Measurements from ENCODE around the gene SUFU. TPM values are rescaled to one million over a fixed set of nuclear protein-coding genes. Genes with fewer than 3 reads are reported as not detected.

Gene SUFU
- total RNA-seq, 1 donor from 2014 or later, result 11.5 TPM

DNA sequence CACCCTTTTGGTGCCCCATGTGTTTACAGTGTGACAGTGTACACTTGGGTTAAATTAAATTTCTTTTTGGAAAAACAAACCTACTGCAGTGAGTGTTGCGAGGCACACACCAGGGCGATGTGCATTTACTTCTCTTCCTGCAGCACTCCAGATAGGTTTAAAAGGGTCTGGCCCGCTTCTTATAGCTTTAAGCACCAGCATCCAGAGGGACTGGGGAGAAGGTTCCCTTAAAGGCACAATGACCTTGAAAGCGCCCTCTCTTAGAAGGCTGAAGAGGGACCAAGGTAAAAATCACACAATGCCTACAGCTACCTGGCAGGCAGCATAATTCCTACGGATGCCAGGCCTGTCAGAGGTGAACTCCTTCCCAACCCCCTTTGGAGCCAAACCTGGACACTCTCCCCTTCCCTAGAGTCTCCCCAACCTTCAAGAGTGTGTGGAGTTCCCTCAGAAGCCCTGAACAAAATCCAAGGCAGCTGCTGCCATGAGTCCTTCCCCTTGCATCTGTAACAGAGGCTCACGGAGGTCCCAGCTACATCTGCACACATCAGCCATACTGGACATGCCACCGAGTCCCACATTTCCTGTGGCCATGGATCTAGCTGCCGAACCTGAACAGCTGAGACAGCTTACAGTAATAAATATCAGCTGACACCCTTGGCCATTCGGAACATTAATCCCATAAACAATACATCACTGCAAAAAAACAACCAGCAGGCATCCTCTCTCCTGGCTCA is 173.7 kb downstream of the SUFU start:
- Mint-ChIP-seq H3K27me3 (ENCODE audit: insufficient read depth, low read depth) (no peaks in the 10 kb centered on the region), H3K27ac (peak overlapping the region; percentile 90), H3K9me3 (no peaks in the 10 kb centered on the region), H3K4me1 (peaks cover 92% of the 10 kb centered on the region), H3K36me3 (peaks cover 11% of the 10 kb centered on the region), H3K4me3 (peak overlapping the region; percentile 74)
- no peaks in the 10 kb centered on the region for H3K27me3 ChIP-seq
- no peak for DNase-seq (ENCODE audit: low spot score)
- no peaks in the 10 kb centered on the region for H3K9me3 ChIP-seq (ENCODE audit: low read depth)
- peaks cover 67% of the 10 kb centered on the region for H3F3A ChIP-seq (ENCODE audit: low read depth)
- H3K27ac ChIP-seq, result no peak overlapping the region
- H4K20me1 ChIP-seq (ENCODE audit: low read depth), result peaks cover 52% of the 10 kb centered on the region
- H2AFZ ChIP-seq (replicated peaks), result no peak overlapping the region
- no peaks in the 10 kb centered on the region for H3K36me3 ChIP-seq
- H3K79me2 ChIP-seq (ENCODE audit: low read depth), result no peaks in the 10 kb centered on the region
- H3K4me1 ChIP-seq, result peaks cover 66% of the 10 kb centered on the region
- no peak overlapping the region for H3K4me3 ChIP-seq
- peak overlapping the region; percentile 73 for H3K4me2 ChIP-seq
- TF ChIP-seq EZH2 (IDR thresholded peaks at IDR 0.05) (no peak), EZH2phosphoT487 (IDR thresholded peaks at IDR 0.05) (no peak)
- TF ChIP-seq, protein P1, sequence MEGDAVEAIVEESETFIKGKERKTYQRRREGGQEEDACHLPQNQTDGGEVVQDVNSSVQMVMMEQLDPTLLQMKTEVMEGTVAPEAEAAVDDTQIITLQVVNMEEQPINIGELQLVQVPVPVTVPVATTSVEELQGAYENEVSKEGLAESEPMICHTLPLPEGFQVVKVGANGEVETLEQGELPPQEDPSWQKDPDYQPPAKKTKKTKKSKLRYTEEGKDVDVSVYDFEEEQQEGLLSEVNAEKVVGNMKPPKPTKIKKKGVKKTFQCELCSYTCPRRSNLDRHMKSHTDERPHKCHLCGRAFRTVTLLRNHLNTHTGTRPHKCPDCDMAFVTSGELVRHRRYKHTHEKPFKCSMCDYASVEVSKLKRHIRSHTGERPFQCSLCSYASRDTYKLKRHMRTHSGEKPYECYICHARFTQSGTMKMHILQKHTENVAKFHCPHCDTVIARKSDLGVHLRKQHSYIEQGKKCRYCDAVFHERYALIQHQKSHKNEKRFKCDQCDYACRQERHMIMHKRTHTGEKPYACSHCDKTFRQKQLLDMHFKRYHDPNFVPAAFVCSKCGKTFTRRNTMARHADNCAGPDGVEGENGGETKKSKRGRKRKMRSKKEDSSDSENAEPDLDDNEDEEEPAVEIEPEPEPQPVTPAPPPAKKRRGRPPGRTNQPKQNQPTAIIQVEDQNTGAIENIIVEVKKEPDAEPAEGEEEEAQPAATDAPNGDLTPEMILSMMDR (IDR thresholded peaks at IDR 0.05), result no peak
- no peak overlapping the region for H3K9ac ChIP-seq

DNA sequence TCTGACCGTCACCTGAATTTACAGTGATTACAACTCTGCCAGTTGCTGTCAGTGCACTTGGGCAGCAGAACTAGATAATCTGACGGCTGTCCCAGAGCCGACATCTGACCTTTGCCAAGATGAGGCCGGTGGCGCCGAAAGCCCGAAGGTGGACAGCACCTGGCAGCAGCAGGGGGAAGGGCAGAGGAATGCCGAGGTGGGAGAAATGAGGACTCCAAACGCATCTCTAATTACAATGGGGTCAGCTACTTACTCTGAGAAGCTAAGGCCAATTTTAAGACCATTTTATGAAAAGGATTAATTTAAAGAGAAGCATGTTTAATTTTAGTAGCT is 174.3 kb downstream of the SUFU start:
- TF ChIP-seq, protein P1 (IDR thresholded peaks at IDR 0.05), result no peak
- no peak for TF ChIP-seq EZH2phosphoT487 (IDR thresholded peaks at IDR 0.05)
- no peak for TF ChIP-seq EZH2 (IDR thresholded peaks at IDR 0.05)

DNA sequence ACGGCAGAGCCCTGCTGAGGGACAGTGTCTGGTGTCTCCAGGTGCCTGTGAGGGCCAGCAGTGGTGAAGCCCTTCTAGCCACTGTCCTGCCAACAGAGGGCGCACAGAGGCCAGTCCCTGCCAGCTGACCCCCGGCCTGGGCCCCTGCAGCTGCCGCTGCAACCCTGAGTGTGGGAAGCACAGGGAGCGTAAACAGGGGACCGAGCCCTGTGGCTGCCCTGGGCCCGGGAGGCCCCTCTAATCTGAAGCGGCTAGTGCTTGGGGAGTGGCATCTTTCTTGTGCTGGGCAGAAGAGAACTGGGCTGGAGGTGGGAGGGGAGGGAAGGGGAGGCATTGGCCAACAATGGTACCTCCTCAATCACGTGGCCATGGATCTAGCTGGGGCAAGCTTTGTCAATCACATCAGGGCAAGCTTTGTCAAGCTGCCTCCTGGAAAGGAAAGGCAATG is 175.1 kb downstream of the SUFU start:
- Mint-ChIP-seq H3K4me3 (peak overlapping the region; percentile 67), H3K27me3 (ENCODE audit: insufficient read depth, low read depth) (no peaks in the 10 kb centered on the region), H3K36me3 (peaks cover 17% of the 10 kb centered on the region), H3K9me3 (no peaks in the 10 kb centered on the region), H3K4me1 (peaks cover 79% of the 10 kb centered on the region), H3K27ac (peak overlapping the region; percentile 95)
- peak; percentile 92 for DNase-seq (ENCODE audit: low spot score)
- no peak for TF ChIP-seq EZH2phosphoT487 (IDR thresholded peaks at IDR 0.05)
- TF ChIP-seq, protein P1 (IDR thresholded peaks at IDR 0.05), result peak; percentile 82
- peaks cover 55% of the 10 kb centered on the region for H3F3A ChIP-seq (ENCODE audit: low read depth)
- no peaks in the 10 kb centered on the region for H3K9me3 ChIP-seq (ENCODE audit: low read depth)
- no peak overlapping the region for H3K9ac ChIP-seq
- H3K4me2 ChIP-seq, result peak overlapping the region; percentile 68
- H3K4me1 ChIP-seq, result peaks cover 57% of the 10 kb centered on the region
- H2AFZ ChIP-seq (replicated peaks), result peak overlapping the region; percentile 86
- H3K4me3 ChIP-seq, result peak overlapping the region; percentile 22
- no peaks in the 10 kb centered on the region for H3K27me3 ChIP-seq
- H3K27ac ChIP-seq, result peak overlapping the region; percentile 77
- no peaks in the 10 kb centered on the region for H3K79me2 ChIP-seq (ENCODE audit: low read depth)
- no peaks in the 10 kb centered on the region for H3K36me3 ChIP-seq
- H4K20me1 ChIP-seq (ENCODE audit: low read depth), result peaks cover 43% of the 10 kb centered on the region

More for the DNA sequence above, 174.3 kb downstream of the SUFU start:
- H3K9me3 Mint-ChIP-seq, result no peaks in the 10 kb centered on the region
- no peak overlapping the region for H3K4me3 ChIP-seq
- H3K36me3 ChIP-seq, result no peaks in the 10 kb centered on the region
- H3F3A ChIP-seq (ENCODE audit: low read depth), result peaks cover 63% of the 10 kb centered on the region
- no peaks in the 10 kb centered on the region for H3K9me3 ChIP-seq (ENCODE audit: low read depth)
- no peaks in the 10 kb centered on the region for H3K79me2 ChIP-seq (ENCODE audit: low read depth)
- H3K36me3 Mint-ChIP-seq, result peaks cover 11% of the 10 kb centered on the region
- no peaks in the 10 kb centered on the region for H3K27me3 ChIP-seq
- H3K27me3 Mint-ChIP-seq (ENCODE audit: insufficient read depth, low read depth), result no peaks in the 10 kb centered on the region
- no peak for DNase-seq (ENCODE audit: low spot score)
- peaks cover 66% of the 10 kb centered on the region for H3K4me1 ChIP-seq
- H3K9ac ChIP-seq, result no peak overlapping the region
- no peak overlapping the region for H3K27ac ChIP-seq
- no peak overlapping the region for H3K4me2 ChIP-seq
- H2AFZ ChIP-seq (replicated peaks), result no peak overlapping the region
- peaks cover 51% of the 10 kb centered on the region for H4K20me1 ChIP-seq (ENCODE audit: low read depth)
- peak overlapping the region; percentile 73 for H3K4me3 Mint-ChIP-seq
- peaks cover 87% of the 10 kb centered on the region for H3K4me1 Mint-ChIP-seq
- peak overlapping the region; percentile 90 for H3K27ac Mint-ChIP-seq
